Epithelial cell of esophagus (primary cell): ENCODE results near the gene FBXW8.

Source experiments
- DNase-seq: peaks from one replicate; pipeline ENCODE4 v3.0.0; 2010; ENCODE audit warnings: low read depth
- H3K4me3 ChIP-seq: 2 replicates; pipeline ENCODE4 v1.5.1; 2011; ENCODE audit warnings: mild to moderate bottlenecking, low read length, control low read depth
- TF ChIP-seq, protein P1 (sequence below): IDR thresholded peaks from 2 replicates; pipeline ENCODE4 v1.5.1; 2011; ENCODE audit warnings: low read depth, mild to moderate bottlenecking, low read length, control low read depth, inconsistent platforms; ENCODE audit not compliant: insufficient read depth; ENCODE audit errors: missing control alignments

FBXW8 gene

DNA sequence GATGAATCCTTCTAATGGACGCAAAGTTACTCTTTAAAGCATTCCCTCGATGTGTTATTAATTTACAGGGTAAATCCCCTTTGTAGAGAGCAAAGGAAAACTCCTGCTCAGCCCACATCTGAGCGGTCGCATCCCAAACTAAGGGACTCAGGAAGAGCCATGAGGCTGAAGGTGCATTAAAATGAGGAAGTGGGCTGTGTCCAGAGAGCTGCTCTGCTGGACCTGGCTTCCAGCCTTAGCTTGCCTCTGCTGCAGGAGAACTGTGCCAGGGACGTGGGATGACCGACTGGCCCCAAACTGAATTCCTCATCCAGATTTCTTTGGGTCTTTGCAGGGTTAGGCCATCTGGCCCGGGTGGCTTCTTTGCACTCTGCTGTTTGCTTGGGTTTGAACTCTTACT, 88.3 kb downstream of the FBXW8 start:
- DNase-seq, result no peak
- TF ChIP-seq, protein P1, sequence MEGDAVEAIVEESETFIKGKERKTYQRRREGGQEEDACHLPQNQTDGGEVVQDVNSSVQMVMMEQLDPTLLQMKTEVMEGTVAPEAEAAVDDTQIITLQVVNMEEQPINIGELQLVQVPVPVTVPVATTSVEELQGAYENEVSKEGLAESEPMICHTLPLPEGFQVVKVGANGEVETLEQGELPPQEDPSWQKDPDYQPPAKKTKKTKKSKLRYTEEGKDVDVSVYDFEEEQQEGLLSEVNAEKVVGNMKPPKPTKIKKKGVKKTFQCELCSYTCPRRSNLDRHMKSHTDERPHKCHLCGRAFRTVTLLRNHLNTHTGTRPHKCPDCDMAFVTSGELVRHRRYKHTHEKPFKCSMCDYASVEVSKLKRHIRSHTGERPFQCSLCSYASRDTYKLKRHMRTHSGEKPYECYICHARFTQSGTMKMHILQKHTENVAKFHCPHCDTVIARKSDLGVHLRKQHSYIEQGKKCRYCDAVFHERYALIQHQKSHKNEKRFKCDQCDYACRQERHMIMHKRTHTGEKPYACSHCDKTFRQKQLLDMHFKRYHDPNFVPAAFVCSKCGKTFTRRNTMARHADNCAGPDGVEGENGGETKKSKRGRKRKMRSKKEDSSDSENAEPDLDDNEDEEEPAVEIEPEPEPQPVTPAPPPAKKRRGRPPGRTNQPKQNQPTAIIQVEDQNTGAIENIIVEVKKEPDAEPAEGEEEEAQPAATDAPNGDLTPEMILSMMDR, result no peak
- no peak overlapping the region for H3K4me3 ChIP-seq

DNA sequence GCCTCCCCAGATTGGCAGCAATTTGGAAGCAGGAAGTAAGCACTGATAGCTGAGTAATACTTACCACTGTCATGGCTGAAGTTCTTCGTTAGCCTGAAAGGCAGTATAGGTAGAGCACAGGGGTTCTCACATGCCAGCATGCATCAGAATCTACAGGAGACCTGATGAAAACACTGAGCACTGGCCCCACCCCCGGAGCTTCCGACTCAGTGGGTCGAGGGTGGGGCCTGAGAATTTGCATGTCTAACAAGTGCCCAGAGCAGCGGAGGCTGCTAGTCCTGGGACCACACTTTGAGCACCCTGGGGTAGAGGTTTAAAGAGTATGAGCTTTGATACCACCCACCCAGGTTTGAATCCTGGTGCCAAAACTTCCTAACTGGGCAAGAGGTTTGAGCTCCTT, 89.6 kb downstream of the FBXW8 start:
- no peak for DNase-seq
- H3K4me3 ChIP-seq, result no peak overlapping the region
- TF ChIP-seq, protein P1, result no peak

DNA sequence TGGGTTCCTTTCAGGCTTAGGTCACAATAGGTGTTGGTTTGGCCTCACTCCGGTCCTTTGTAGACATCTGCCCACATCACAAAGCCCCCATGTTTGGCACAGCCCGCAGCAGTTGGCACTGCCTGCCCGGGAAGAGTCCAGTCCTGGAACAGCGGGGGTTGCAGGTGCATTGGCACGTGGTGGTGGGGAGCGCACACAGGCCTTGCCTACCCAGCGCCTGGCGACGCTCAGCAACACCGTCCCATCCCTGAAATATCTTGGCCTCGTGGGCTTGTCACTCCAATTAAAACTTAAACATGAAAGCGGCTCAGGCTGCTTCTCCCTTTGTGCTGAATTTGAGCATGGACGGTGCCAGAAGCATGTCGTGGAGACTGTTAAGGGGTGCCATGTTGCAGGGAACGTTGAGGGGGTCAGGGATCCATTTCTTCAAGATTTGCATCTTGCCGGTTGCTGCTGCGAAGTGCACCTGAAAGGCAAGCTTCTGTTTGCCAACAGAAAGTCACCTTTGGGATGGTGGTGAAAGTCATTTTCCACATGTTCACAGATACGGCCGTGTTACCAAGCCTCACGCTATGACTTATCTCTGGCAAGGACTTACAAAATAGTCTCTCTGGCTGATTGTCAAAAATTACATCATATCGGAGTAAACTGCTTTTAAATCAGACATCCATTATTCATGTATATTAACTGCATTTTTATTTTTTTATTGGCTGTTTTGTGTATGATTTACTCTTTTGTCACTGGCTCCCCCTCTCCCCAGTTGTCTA, 91.5 kb downstream of the FBXW8 start:
- no peak overlapping the region for H3K4me3 ChIP-seq
- no peak for DNase-seq
- TF ChIP-seq, protein P1, result no peak

DNA sequence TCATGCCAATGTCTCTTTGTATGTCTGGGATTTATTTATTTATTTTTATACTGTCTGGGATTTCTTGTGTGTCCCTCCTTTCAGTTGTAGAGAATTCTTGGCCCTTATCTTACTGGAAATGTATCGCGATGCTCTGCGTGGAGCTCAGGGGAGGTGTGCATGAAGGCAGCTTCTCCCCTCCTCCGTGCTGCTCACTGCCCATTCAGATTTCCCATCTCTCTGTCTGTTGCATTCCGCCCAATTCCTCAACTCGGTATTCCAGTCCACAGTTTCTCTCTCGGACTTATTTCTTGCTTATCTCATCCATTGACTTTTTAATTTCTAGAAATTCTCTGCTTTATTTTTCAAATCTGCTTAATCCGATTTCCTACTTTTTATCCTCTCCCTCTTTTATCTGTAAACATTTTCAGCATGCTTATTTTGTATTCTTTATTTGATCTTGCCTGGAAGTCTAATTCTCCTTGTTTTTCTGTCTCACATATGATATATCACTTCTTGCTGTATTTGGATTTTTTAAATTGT, 93.2 kb downstream of the FBXW8 start:
- H3K4me3 ChIP-seq, result no peak overlapping the region
- TF ChIP-seq, protein P1, result no peak
- DNase-seq, result no peak

DNA sequence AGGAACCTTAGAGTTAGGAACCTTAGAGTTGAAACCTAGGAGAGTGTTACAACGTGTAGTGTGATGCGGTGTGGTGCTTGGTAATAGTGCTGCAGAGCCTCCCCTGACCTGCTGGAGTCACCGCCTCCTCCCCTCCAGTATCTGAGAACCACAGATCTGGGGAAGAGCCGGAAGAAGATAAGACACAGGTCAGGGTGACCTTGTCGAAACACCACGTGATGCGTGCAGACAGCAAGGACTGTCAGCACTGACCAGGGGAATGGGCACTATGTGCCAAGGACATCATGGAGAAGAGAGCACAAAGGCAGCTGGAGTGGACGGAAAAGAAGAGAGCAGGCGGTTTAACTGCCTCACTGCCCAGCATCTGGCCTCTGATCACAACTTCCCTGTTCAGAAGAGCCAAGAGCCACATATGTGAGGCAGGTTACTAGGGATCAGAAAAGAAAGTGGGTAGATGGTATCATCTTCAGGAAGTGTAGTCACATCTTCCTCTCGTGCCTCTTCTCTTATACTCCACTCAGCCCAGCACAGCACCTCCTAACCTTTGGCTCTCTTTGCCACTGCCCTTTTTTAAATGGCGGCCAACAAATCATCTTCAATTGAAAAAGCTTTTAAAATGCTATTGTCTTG, 94.8 kb downstream of the FBXW8 start:
- TF ChIP-seq, protein P1, result no peak
- H3K4me3 ChIP-seq, result no peak overlapping the region
- no peak for DNase-seq

DNA sequence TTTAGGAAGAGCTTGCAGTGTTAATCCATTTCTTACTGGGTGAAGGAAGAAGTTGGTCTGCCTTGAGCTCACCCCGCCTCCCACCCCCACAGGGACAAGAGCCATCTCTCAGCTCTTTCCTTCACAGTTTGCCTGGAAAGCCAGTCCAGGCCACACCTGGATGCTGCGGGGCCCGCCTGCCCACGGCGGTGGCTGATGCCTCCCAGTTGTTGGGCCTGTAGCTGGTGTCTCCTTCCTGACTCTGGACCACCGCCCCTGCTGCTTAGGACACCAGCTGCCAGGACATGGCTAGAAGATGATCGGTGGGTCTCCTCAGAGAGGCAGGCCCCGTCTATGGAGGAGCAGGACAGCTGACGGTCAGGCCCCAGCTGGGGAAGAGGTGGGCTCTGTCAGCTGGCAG, 95.6 kb downstream of the FBXW8 start:
- TF ChIP-seq, protein P1, result no peak
- H3K4me3 ChIP-seq, result no peak overlapping the region
- no peak for DNase-seq

DNA sequence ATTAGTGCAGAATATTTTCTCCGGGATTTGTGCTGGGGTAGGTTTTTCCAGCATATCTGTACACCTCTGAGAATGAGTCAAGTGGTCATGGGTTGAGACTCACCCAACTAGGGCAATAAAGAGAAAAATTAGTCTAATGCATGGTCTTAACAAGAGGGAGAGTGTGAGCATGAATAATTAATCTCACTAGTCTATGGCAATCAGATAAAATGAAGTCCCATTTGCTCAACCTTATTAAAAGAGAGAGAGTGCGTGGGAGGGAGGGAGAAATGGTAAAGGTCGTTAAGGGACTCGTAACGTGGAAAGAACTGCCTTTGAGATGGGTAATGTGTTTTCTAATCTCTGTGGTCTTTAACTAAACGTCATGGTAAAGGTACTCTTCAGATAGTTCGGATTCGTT, 96.8 kb downstream of the FBXW8 start:
- TF ChIP-seq, protein P1, result no peak

More for the DNA sequence above, 96.8 kb downstream of the FBXW8 start:
- no peak overlapping the region for H3K4me3 ChIP-seq
- DNase-seq, result no peak
